HCT116 (cell line): Measurements from ENCODE around the gene RPL35. TPM values are rescaled to one million over a fixed set of nuclear protein-coding genes. Genes with fewer than 3 reads are reported as not detected.

Source experiments
- ATAC-seq: fragments of 200-7000 bp; cut with Tn5 transposase; 2 replicates; pipeline ENCODE4 v1.9.1; 2020; ENCODE audit warnings: mild to moderate bottlenecking, moderate library complexity
- BruUV-seq: library from RNA; stranded (reverse); fragments of 400-500 nt; replicated peaks from 2 replicates; lab custom pipeline; 2021; lab: Mats Ljungman, UMichigan
- CTCF ChIA-PET: fragments of 300-600 bp; sonication (Branson Sonifier 250); formaldehyde crosslinking; loops from one replicate; lab custom pipeline; 2021; ENCODE audit warnings: antibody characterized with exemption; lab: Charles Lee
- POLR2A ChIA-PET: fragments of 300-600, 350-600 bp; sonication (Branson Sonifier 250); formaldehyde crosslinking; loops from one replicate; lab custom pipeline; 2021; ENCODE audit warnings: antibody characterized with exemption; lab: Charles Lee
- RAD21 ChIA-PET, 2 experiments: fragments of 300-600 bp; sonication (Branson Sonifier 250); formaldehyde crosslinking; loops; one replicate each; lab custom pipeline; 2023; ENCODE audit warnings: low total read pairs in 2 of 2; ENCODE audit not compliant: uncharacterized antibody in 2 of 2, unreplicated experiment in 2 of 2, low non-redundant PET in 1 of 2; lab: Charles Lee
- DNase-seq: peaks from one replicate; pipeline ENCODE4 v3.0.0-alpha.2; 2010; ENCODE audit warnings: low read depth, low spot score
- H2AFZ ChIP-seq: fragments of 200-600 bp; shearing (Covaris generic), sonication (generic); 2 replicates; pipeline ENCODE4 v1.6.1; 2017; ENCODE audit warnings: low read depth, mixed run types, mixed read lengths, antibody characterized with exemption, low read length; ENCODE audit not compliant: poor library complexity, severe bottlenecking
- H3K27ac ChIP-seq: 2 replicates; pipeline ENCODE4 v1.5.1; 2012; ENCODE audit warnings: low read depth, low read length
- H3K27me3 ChIP-seq: fragments of 200-600 bp; sonication (generic); 2 replicates; pipeline ENCODE4 v1.6.1; 2016; ENCODE audit warnings: mixed run types, low read length, mixed read lengths; ENCODE audit not compliant: insufficient read depth
- H3K36me3 ChIP-seq, 2 experiments: fragments of 200-500 bp in 1 of 2; fragments of 200-600 bp in 1 of 2; sonication (Bioruptor generic) in 1 of 2; sonication (generic) in 1 of 2; 2 replicates each; pipeline versions ENCODE4 v1.5.1 to v1.6.1; 2014 to 2016; ENCODE audit warnings: low read length in 2 of 2, inconsistent platforms in 1 of 2, mixed read lengths in 1 of 2, mixed run types in 1 of 2; ENCODE audit not compliant: insufficient read depth in 2 of 2, control insufficient read depth in 1 of 2
- H3K4me1 ChIP-seq, 2 experiments: fragments of 200-600 bp in 1 of 2; sonication (generic) in 1 of 2; 2 replicates each; pipeline versions ENCODE4 v1.5.1 to v1.6.1; 2012 to 2017; ENCODE audit warnings: low read length in 2 of 2, inconsistent platforms in 1 of 2, mild to moderate bottlenecking in 1 of 2, mixed read lengths in 1 of 2, mixed run types in 1 of 2, moderate library complexity in 1 of 2; ENCODE audit not compliant: insufficient read depth in 2 of 2, control insufficient read depth in 1 of 2
- H3K4me2 ChIP-seq: fragments of 200-600 bp; sonication (generic); 2 replicates; pipeline ENCODE4 v1.6.1; 2017; ENCODE audit warnings: mixed run types, low read length, mixed read lengths
- H3K4me3 ChIP-seq, 2 experiments: fragments of 200-600 bp in 1 of 2; sonication (generic) in 1 of 2; replicated peaks in 1 of 2; 2 replicates each; pipeline ENCODE4 v1.5.1; 2011 to 2016; ENCODE audit warnings: low read length in 2 of 2, control low read depth in 1 of 2, low read depth in 1 of 2, mild to moderate bottlenecking in 1 of 2, mixed read lengths in 1 of 2, mixed run types in 1 of 2
- H3K79me2 ChIP-seq: fragments of 200-600 bp; sonication (generic); 2 replicates; pipeline ENCODE4 v1.6.1; 2017; ENCODE audit warnings: mild to moderate bottlenecking, mixed run types, low read length, moderate library complexity, mixed read lengths; ENCODE audit not compliant: insufficient read depth
- H3K9ac ChIP-seq: fragments of 200-600 bp; sonication (generic); 2 replicates; pipeline ENCODE4 v1.6.1; 2016; ENCODE audit warnings: low read length, mixed read lengths
- H3K9me2 ChIP-seq: fragments of 200-600 bp; sonication (generic), shearing (Covaris generic); 2 replicates; pipeline ENCODE4 v1.6.1; 2017; ENCODE audit warnings: mixed run types, mild to moderate bottlenecking, moderate library complexity; ENCODE audit not compliant: insufficient read depth
- H3K9me3 ChIP-seq, 2 experiments: fragments of 200-500 bp in 1 of 2; fragments of 200-600 bp in 1 of 2; sonication (Bioruptor generic) in 1 of 2; sonication (generic) in 1 of 2; 2 replicates each; pipeline ENCODE4 v1.6.1; 2014 to 2017; ENCODE audit warnings: low read length in 2 of 2, mixed read lengths in 2 of 2, inconsistent platforms in 1 of 2, low read depth in 1 of 2, mild to moderate bottlenecking in 1 of 2, mixed run types in 1 of 2, moderate library complexity in 1 of 2; ENCODE audit not compliant: control insufficient read depth in 1 of 2, insufficient read depth in 1 of 2
- H4K20me1 ChIP-seq: fragments of 200-600 bp; sonication (generic), shearing (Covaris generic); 2 replicates; pipeline ENCODE4 v1.6.1; 2017; ENCODE audit warnings: mixed run types, mild to moderate bottlenecking, moderate library complexity; ENCODE audit not compliant: insufficient read depth
- EGR1 ChIP-seq: IDR thresholded peaks from 2 replicates; pipeline ENCODE4 v1.6.1; 2012; ENCODE audit warnings: low read depth
- ELF1 ChIP-seq: IDR thresholded peaks from 2 replicates; pipeline ENCODE4 v1.6.1; 2012; ENCODE audit warnings: low read depth, borderline replicate concordance
- SIN3A ChIP-seq: IDR thresholded peaks from 2 replicates; pipeline ENCODE4 v1.6.1; 2012; ENCODE audit warnings: low read depth
- YY1 ChIP-seq: IDR thresholded peaks from 2 replicates; pipeline ENCODE4 v1.6.1; 2011; ENCODE audit warnings: low read length, low read depth, moderate library complexity, mild to moderate bottlenecking; ENCODE audit not compliant: insufficient replicate concordance; ENCODE audit errors: extremely low read depth
- ZNF274 ChIP-seq: fragments of 200-500 bp; sonication (Bioruptor generic); IDR thresholded peaks from 2 replicates; pipeline ENCODE4 v1.6.1; 2014; ENCODE audit warnings: mild to moderate bottlenecking, low read depth, low read length, inconsistent platforms
- intact Hi-C: fragments of 100-400 bp; cut with micrococcal nuclease; formaldehyde crosslinking; loops from 2 replicates; pipeline ENCODE4 v1.10.0; 2022
- total RNA-seq: library from RNA; stranded (reverse); gene quantifications from one replicate; pipeline ENCODE4 v1.2.1, GENCODE V29; 2021; ENCODE audit not compliant: unreplicated experiment
- TF ChIP-seq, protein P1 (sequence below): IDR thresholded peaks from 2 replicates; pipeline ENCODE4 v1.6.1; 2012; ENCODE audit warnings: low read depth
- TF ChIP-seq, protein P2 (sequence below): IDR thresholded peaks from 2 replicates; pipeline ENCODE4 v1.6.1; 2012
- TF ChIP-seq, protein P3 (sequence below), 3 experiments: fragments of 200-600 bp in 1 of 3; sonication (generic) in 1 of 3; IDR thresholded peaks in 2 of 3; conservative IDR thresholded peaks in 1 of 3; 2 replicates each; pipeline ENCODE4 v1.5.1; 2012 to 2017; ENCODE audit warnings: low read depth in 2 of 3, low read length in 2 of 3, antibody characterized with exemption in 1 of 3, borderline replicate concordance in 1 of 3, control low read depth in 1 of 3, mild to moderate bottlenecking in 1 of 3, mixed read lengths in 1 of 3, mixed run types in 1 of 3, moderate library complexity in 1 of 3; ENCODE audit not compliant: insufficient read depth in 1 of 3
- TF ChIP-seq, protein P4 (sequence below): IDR thresholded peaks from 2 replicates; pipeline ENCODE4 v1.6.1; 2011; ENCODE audit warnings: mild to moderate bottlenecking, low read length, moderate library complexity; ENCODE audit not compliant: insufficient replicate concordance; ENCODE audit errors: extremely low read depth

The RPL35 gene
- total RNA-seq, 1 experiment from 2014 or later: 1,754 TPM

DNA sequence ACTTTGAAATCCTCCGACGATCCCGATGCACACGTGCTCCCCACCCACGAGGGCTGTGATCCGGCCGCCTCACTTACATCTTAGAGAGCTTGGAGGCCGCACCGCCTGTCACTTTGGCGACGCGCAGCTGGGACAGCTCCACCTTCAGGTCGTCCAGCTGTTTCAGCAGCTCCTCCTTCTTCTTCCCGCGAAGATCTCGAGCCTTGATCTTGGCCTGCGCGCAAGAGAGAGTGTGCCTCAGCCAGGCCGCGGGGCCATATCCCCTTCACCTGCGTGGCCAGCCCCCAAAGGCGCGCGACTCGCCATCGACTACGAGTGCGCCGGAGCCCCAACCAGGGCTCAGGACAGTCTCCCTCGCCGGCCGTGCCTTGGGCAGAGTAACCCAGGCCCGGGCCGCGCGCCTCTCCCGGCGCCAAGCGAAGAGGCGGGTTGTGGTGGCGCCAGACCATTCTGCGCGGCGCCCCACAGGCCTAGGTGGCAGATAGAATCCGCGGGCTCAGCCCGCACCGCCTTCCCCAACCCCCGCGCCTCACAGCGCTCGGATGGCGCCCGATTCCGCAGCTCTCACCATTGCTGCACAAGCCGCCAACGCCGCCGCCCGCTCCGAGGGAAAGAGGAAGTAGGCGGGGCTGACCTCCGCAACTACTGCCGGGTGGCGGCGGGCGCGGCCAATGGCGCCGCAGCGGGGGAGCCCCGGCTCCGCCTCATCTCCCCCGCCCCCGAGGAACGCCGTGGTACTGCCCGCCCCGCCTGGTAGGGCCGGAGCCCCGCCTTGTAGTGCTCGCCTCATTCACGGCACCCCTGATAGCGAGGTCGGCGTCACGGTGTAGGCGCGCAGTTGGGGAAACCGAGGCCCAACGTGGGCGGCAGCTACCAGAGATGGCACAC, at the start of gene RPL35, which contains the start of gene ARPC5L (continued):
- TF ChIP-seq, protein P1, sequence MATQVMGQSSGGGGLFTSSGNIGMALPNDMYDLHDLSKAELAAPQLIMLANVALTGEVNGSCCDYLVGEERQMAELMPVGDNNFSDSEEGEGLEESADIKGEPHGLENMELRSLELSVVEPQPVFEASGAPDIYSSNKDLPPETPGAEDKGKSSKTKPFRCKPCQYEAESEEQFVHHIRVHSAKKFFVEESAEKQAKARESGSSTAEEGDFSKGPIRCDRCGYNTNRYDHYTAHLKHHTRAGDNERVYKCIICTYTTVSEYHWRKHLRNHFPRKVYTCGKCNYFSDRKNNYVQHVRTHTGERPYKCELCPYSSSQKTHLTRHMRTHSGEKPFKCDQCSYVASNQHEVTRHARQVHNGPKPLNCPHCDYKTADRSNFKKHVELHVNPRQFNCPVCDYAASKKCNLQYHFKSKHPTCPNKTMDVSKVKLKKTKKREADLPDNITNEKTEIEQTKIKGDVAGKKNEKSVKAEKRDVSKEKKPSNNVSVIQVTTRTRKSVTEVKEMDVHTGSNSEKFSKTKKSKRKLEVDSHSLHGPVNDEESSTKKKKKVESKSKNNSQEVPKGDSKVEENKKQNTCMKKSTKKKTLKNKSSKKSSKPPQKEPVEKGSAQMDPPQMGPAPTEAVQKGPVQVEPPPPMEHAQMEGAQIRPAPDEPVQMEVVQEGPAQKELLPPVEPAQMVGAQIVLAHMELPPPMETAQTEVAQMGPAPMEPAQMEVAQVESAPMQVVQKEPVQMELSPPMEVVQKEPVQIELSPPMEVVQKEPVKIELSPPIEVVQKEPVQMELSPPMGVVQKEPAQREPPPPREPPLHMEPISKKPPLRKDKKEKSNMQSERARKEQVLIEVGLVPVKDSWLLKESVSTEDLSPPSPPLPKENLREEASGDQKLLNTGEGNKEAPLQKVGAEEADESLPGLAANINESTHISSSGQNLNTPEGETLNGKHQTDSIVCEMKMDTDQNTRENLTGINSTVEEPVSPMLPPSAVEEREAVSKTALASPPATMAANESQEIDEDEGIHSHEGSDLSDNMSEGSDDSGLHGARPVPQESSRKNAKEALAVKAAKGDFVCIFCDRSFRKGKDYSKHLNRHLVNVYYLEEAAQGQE: no peak
- TF ChIP-seq YY1: peak; percentile 68

DNA sequence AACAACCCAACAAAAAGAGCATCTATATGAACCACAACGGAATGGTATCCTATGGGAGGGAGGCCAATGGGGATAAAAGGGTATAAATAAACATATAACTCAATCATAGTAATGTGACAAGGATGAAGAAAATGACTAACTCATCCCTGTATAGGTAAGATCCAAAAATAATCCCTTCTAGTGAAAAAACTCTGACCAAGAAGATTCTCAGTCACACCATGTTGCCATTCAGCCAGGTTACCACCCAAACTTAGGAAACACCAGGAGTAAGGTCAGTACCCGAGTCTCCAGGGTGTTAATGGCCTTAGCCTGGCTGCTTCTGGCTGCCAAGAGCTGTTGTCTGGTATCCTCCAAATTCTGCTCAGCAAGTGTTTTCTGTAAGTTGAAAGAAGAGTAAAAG, 46.3 kb upstream of the RPL35 start:
- Histone ChIP-seq H4K20me1 (no peaks in the 10 kb centered on the region; the same call in 1 of the 2 replicates), H3K9me3 (no peaks in the 10 kb centered on the region), H2AFZ (no peak overlapping the region), H3K4me2 (no peak overlapping the region), H3K9ac (no peak overlapping the region), H3K27ac (no peak overlapping the region), H3K36me3 (no peaks in the 10 kb centered on the region; a peak in 2 of 4 replicates), H3K4me1 (no peaks in the 10 kb centered on the region), H3K27me3 (no peaks in the 10 kb centered on the region), H3K79me2 (no peaks in the 10 kb centered on the region), H3K9me2 (no peaks in the 10 kb centered on the region), H3K4me3 (no peak overlapping the region)
- intact Hi-C loops: no loop called here
- ChIA-PET RAD21 (no interaction called here), POLR2A (no interaction called here), CTCF (no interaction called here)
- DNase-seq: no peak
- ATAC-seq: no peak
- no TSS peak for BruUV-seq
- TF ChIP-seq YY1: no peak
- TF ChIP-seq, protein P2, sequence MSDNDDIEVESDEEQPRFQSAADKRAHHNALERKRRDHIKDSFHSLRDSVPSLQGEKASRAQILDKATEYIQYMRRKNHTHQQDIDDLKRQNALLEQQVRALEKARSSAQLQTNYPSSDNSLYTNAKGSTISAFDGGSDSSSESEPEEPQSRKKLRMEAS: no peak
- no peak for TF ChIP-seq ELF1
- no peak for TF ChIP-seq ZNF274
- no peak for TF ChIP-seq EGR1
- TF ChIP-seq, protein P3, sequence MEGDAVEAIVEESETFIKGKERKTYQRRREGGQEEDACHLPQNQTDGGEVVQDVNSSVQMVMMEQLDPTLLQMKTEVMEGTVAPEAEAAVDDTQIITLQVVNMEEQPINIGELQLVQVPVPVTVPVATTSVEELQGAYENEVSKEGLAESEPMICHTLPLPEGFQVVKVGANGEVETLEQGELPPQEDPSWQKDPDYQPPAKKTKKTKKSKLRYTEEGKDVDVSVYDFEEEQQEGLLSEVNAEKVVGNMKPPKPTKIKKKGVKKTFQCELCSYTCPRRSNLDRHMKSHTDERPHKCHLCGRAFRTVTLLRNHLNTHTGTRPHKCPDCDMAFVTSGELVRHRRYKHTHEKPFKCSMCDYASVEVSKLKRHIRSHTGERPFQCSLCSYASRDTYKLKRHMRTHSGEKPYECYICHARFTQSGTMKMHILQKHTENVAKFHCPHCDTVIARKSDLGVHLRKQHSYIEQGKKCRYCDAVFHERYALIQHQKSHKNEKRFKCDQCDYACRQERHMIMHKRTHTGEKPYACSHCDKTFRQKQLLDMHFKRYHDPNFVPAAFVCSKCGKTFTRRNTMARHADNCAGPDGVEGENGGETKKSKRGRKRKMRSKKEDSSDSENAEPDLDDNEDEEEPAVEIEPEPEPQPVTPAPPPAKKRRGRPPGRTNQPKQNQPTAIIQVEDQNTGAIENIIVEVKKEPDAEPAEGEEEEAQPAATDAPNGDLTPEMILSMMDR (IDR thresholded peaks at IDR 0.05 in 2 of 3, conservative IDR thresholded peaks at IDR 0.05 in 1 of 3; ENCODE audit: borderline replicate concordance in 1 of 3, insufficient read depth in 1 of 3, low read depth in 2 of 3, low read length in 2 of 3): no peak
- TF ChIP-seq SIN3A: no peak
- TF ChIP-seq, protein P1: no peak
- TF ChIP-seq, protein P4, sequence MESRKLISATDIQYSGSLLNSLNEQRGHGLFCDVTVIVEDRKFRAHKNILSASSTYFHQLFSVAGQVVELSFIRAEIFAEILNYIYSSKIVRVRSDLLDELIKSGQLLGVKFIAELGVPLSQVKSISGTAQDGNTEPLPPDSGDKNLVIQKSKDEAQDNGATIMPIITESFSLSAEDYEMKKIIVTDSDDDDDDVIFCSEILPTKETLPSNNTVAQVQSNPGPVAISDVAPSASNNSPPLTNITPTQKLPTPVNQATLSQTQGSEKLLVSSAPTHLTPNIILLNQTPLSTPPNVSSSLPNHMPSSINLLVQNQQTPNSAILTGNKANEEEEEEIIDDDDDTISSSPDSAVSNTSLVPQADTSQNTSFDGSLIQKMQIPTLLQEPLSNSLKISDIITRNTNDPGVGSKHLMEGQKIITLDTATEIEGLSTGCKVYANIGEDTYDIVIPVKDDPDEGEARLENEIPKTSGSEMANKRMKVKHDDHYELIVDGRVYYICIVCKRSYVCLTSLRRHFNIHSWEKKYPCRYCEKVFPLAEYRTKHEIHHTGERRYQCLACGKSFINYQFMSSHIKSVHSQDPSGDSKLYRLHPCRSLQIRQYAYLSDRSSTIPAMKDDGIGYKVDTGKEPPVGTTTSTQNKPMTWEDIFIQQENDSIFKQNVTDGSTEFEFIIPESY: no peak
